GM18951 (cell line): ENCODE results near the gene GTPBP3.
"Not testable (repeated sequence)": the region's sequence is repeated elsewhere in the genome, so short reads cannot be mapped to it uniquely, and the experiment has no call there.

ENCODE experiments used
- POLR2A ChIP-seq: IDR thresholded peaks from 4 replicates; pipeline ENCODE4 v1.6.1; 2011; ENCODE audit warnings: mild to moderate bottlenecking; ENCODE audit not compliant: insufficient read length, insufficient read depth; ENCODE audit errors: extremely low read depth
- in situ Hi-C: fragments of 300-500 bp; cut with MboI; formaldehyde crosslinking; loops from one replicate; pipeline ENCODE4 v1.12.0; 2022; ENCODE audit warnings: low sequenced_read_pairs, mixed read lengths, inconsistent platforms; ENCODE audit not compliant: unreplicated experiment

The GTPBP3 gene

GRCh38 chr19:17351815-17352435 lies 14.6 kb downstream of the GTPBP3 start:
- in situ Hi-C loops, result no loop called here
- TF ChIP-seq POLR2A, result no peak

DNA sequence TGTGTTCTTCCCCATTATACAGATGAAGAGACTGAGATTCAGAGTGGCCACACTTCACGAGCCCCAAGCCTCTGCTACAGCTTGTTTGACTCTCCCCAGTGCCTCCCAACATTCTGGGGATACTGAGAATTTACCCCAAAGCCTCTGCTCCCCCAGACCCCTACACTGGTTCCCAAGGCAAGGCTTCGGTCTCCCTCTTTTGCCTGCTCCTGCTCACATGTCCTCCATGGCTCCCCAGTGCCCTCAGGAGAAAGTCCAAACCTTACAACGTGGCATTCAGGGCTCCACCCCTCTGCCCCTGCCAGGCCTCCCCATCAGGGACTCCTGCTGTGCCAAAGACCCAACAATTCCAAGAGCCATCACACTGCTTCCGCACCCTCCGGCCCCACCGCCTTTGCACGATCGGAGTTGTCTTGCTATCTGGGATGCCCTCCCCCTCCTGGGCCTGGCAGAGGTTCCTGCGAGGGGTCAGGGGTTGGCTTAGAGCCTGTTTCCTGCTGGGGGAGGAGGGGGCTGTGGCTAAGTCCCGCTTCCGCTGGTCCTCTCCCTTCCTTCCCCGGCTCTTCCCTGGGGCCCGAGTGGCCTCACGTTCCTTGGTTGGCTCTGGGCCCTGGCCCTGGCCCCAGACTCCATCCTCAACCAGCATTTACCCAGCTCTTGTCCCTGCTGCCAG lies 15.4 kb downstream of the GTPBP3 start:
- no peak for TF ChIP-seq POLR2A
- in situ Hi-C loops, result no loop called here

DNA sequence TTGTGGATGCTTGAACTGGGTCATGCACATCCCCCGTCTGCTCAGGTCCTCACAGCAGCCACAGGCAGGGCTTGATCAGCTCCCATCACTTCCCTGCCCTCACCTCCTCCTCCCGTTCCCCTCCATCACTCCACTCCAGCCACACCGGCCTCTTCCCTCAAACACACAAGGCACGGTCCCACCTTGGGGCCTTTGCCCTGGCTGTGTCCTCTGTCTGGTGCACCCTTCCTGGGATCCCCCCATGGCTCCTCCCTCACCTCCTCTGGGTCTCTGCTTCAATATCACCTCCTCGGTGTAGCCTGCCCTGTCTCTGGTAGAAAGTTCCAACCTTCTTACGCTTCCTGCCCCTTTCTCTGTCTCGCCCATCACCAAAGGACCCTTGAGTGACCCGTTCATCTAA lies 16.0 kb downstream of the GTPBP3 start:
- in situ Hi-C loops, result no loop called here
- no peak for TF ChIP-seq POLR2A

- in situ Hi-C loops, result no loop called here
- no peak for TF ChIP-seq POLR2A
Observed at GRCh38 chr19:17357078-17357666, 19.8 kb downstream of the GTPBP3 start.

DNA sequence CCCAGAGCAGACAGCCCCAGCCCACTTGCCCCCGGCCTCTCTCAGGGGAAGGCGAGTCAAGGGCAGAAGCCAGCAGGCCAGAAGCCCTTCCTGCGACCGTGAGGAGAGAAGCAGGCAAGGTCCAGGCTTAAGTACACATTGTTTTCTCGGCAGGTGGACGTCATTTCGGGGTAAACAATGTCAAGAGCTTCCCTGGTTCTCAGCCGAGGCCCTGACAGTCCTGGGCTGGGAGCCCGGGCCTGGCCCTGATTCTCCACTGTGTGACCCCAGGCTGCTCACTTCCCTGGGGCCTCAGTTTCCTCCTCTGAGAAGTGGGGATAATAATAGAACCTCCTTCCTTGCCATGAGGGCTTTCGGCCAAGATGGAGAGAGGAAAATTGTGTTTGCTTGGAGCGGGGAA lies 20.4 kb downstream of the GTPBP3 start:
- no peak for TF ChIP-seq POLR2A
- in situ Hi-C loops, result no loop called here

GRCh38 chr19:17358395-17358794 lies 21.0 kb downstream of the GTPBP3 start:
- TF ChIP-seq POLR2A, result no peak
- in situ Hi-C loops, result no loop called here

DNA sequence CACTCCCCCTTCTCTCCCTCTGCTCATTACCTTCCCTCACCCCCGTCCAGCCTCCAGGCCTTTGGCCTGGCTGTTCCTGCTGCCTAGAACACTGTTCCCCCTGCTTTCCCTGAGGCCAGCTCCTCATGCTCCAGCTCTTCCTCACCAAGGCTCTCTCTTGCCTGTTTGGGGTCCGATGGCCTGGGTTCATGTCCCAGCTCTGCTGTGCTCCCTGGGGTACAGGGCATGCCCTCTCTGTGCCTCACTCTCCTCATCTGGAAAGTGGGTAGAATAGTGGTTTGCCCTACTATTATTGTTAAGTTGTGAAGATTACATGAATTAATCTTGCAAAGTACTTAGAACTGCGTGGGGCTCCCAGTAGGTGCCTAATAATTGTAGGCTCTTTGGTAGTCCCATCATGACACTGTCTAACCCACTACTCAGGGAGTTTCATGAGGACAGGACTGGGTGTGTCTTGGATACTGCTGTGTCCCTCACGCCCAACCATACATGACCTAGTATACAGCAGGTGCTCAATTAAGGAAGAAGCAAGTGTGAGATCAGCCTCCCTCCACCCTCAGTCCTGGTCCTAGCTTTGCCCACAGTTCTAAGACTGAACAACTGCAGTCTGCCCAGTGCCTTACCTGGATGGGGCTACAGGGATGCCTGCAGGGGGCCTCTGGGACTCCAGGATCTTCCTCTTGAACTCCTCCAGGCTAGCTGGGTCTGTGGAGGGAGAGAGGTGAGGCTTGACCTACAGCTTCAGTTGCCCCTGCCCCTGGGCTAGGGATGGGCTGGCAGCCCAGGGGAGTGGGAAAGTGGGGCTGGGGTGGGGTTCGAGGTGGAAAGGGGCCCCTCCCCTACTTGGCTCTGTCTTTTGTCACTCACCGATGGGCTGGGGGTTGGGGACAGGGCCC lies 22.8 kb downstream of the GTPBP3 start:
- TF ChIP-seq POLR2A, result no peak
- in situ Hi-C loops, result no loop called here

DNA sequence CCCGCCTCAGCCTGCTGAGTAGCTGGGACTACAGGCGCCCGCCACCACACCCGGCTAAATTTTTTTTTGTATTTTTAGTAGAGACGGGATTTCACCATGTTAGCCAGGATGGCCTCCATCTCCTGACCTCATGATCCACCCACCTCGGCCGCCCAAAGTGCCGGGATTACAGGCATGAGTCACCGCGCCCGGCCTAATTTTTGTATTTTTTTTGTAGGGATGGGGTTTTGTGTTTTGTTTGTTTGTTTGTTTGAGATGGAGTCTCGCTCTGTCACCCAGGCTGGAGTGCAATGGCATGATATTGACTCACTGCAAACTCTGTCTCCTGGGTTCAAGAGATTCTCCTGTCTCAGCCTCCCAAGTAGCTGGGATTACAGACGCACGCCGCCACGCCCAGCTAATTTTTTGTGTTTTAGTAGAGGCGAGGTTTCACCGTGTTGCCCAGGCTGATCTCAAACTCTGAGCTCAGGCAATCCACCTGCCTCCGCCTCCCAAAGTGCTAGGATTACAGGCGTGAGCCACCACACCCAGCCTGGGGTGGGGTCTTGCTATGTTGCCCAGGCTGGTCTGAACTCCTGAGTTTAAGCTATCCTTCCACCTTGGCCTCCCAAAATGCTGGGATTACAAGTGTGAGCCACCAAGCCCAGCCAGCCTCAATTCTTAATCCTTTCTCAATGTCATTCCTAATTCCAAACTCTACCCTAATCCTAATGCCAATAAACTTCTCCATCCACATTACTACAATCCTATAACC lies 26.7 kb downstream of the GTPBP3 start:
- in situ Hi-C loops, result not testable (repeated sequence)

- in situ Hi-C loops, result no loop called here
- TF ChIP-seq POLR2A, result no peak
Observed at GRCh38 chr19:17365361-17365760, 28.0 kb downstream of the GTPBP3 start.

- in situ Hi-C loops, result no loop called here
- TF ChIP-seq POLR2A, result no peak
Observed at GRCh38 chr19:17370026-17370587, 32.8 kb downstream of the GTPBP3 start.

GRCh38 chr19:17376935-17377600 lies 39.7 kb downstream of the GTPBP3 start, which contains the start of gene PLVAP:
Gene PLVAP (minus strand): TSS chr19:17377342. CDS start chr19:17377288, 54 bp downstream.
- no peak for TF ChIP-seq POLR2A
- in situ Hi-C loops, result no loop called here

- TF ChIP-seq POLR2A, result no peak
- in situ Hi-C loops, result no loop called here
Observed at GRCh38 chr19:17378271-17378670, 40.9 kb downstream of the GTPBP3 start.
